ENCODE results near the gene DHX30. TPM values are rescaled to one million over a fixed set of nuclear protein-coding genes. Genes with fewer than 3 reads are reported as not detected.

Gene DHX30
- polyA plus RNA-seq, 1 of the 3 experiments (the other 2 are of a cell fraction) = 86.3 TPM

DNA sequence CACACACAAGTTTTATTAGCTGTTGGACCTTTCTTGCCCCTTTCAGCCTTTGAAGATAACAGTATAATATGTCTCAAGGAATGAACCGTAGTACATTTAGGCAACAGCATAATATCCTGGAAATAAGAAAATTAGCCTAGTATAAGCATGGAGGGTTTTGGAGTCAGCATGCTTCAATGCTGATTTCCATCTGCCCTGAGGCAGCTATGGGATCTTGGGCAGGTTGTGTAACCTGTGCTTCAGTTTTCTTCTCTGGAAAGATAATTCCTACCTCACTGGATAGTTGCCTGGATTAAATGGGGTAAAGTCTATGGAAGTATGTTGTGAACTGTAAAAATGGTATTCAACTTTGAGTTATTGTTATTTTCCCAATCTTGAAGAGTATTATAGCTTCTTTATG, 1.6 kb downstream of the DHX30 start:
- Histone ChIP-seq H3K9me2 (no peaks in the 10 kb centered on the region), H3K9me3 (no peaks in the 10 kb centered on the region), H3K4me3 (ENCODE audit: low read depth in 2 of 2, low read length in 1 of 2) (peak overlapping the region in 1 of 2 experiments; percentile 100; a peak in 1 of 4 replicates), H3K36me3 (replicated peaks in 1 of 2; ENCODE audit: control insufficient read depth in 1 of 2, insufficient read depth in 2 of 2, low read length in 1 of 2) (peaks cover 2 to 21% of the 10 kb centered on the region in 2 experiments), H3K79me2 (ENCODE audit: insufficient read depth) (peaks cover 36% of the 10 kb centered on the region), H2AFZ (ENCODE audit: low read depth) (no peak overlapping the region), H3K9ac (no peak overlapping the region), H3K4me1 (ENCODE audit: control insufficient read depth in 1 of 2, insufficient read depth in 2 of 2, low read depth in 1 of 2, low read length in 1 of 2) (peaks cover 0 to 4% of the 10 kb centered on the region in 2 experiments; a peak in 2 of 4 replicates), H3K27me3 (ENCODE audit: insufficient read depth) (no peaks in the 10 kb centered on the region), H4K20me1 (ENCODE audit: insufficient read depth) (no peaks in the 10 kb centered on the region), H3F3A (replicated peaks; ENCODE audit: insufficient read depth) (peaks cover 17% of the 10 kb centered on the region), H3K27ac (ENCODE audit: low read depth in 2 of 2, low read length in 1 of 2) (no peak overlapping the region), H3K4me2 (peak overlapping the region; percentile 99; the same call in 1 of the 2 replicates)
- CTCF ChIA-PET = interaction anchor here (1.5 to 2.0 kb wide), 3 partner anchors 20 to 291 kb away, joined by 6 to 14 read pairs (median 8); partner anchors contain the start of gene ELP6
- 94% methylated on average over 1 of the region's 1 CpG for WGBS (ENCODE audit: low lambda C conversion rate)
- POLR2A ChIA-PET = no interaction called here
- no peak for DNase-seq
- TF ChIP-seq, protein P1, sequence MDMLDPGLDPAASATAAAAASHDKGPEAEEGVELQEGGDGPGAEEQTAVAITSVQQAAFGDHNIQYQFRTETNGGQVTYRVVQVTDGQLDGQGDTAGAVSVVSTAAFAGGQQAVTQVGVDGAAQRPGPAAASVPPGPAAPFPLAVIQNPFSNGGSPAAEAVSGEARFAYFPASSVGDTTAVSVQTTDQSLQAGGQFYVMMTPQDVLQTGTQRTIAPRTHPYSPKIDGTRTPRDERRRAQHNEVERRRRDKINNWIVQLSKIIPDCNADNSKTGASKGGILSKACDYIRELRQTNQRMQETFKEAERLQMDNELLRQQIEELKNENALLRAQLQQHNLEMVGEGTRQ (IDR thresholded peaks at IDR 0.05; ENCODE audit: borderline replicate concordance, low read depth, low read length) = no peak
- TF ChIP-seq TCF12 (IDR thresholded peaks at IDR 0.05) (no peak), RXRA (IDR thresholded peaks at IDR 0.05; ENCODE audit: borderline replicate concordance, low read depth) (no peak), FOSL2 (IDR thresholded peaks at IDR 0.05; ENCODE audit: borderline replicate concordance, low read depth) (no peak), EZH2phosphoT487 (IDR thresholded peaks at IDR 0.05; ENCODE audit: borderline replicate concordance, low read depth) (no peak), TEAD4 (IDR thresholded peaks at IDR 0.05; ENCODE audit: borderline replicate concordance, insufficient read depth) (no peak), MEF2A (IDR thresholded peaks at IDR 0.05; ENCODE audit: borderline replicate concordance, low read depth) (no peak), FOXM1 (IDR thresholded peaks at IDR 0.05; ENCODE audit: low read depth) (no peak), NFIC (IDR thresholded peaks at IDR 0.05; ENCODE audit: borderline replicate concordance) (no peak), RCOR1 (IDR thresholded peaks at IDR 0.05; ENCODE audit: low read length) (no peak)
- TF ChIP-seq, protein P2, sequence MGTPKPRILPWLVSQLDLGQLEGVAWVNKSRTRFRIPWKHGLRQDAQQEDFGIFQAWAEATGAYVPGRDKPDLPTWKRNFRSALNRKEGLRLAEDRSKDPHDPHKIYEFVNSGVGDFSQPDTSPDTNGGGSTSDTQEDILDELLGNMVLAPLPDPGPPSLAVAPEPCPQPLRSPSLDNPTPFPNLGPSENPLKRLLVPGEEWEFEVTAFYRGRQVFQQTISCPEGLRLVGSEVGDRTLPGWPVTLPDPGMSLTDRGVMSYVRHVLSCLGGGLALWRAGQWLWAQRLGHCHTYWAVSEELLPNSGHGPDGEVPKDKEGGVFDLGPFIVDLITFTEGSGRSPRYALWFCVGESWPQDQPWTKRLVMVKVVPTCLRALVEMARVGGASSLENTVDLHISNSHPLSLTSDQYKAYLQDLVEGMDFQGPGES (IDR thresholded peaks at IDR 0.05; ENCODE audit: low read depth, low read length) = no peak
- TF ChIP-seq, protein P3, sequence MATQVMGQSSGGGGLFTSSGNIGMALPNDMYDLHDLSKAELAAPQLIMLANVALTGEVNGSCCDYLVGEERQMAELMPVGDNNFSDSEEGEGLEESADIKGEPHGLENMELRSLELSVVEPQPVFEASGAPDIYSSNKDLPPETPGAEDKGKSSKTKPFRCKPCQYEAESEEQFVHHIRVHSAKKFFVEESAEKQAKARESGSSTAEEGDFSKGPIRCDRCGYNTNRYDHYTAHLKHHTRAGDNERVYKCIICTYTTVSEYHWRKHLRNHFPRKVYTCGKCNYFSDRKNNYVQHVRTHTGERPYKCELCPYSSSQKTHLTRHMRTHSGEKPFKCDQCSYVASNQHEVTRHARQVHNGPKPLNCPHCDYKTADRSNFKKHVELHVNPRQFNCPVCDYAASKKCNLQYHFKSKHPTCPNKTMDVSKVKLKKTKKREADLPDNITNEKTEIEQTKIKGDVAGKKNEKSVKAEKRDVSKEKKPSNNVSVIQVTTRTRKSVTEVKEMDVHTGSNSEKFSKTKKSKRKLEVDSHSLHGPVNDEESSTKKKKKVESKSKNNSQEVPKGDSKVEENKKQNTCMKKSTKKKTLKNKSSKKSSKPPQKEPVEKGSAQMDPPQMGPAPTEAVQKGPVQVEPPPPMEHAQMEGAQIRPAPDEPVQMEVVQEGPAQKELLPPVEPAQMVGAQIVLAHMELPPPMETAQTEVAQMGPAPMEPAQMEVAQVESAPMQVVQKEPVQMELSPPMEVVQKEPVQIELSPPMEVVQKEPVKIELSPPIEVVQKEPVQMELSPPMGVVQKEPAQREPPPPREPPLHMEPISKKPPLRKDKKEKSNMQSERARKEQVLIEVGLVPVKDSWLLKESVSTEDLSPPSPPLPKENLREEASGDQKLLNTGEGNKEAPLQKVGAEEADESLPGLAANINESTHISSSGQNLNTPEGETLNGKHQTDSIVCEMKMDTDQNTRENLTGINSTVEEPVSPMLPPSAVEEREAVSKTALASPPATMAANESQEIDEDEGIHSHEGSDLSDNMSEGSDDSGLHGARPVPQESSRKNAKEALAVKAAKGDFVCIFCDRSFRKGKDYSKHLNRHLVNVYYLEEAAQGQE (IDR thresholded peaks at IDR 0.05; ENCODE audit: low read depth, low read length) = no peak
- TF ChIP-seq, protein P4, sequence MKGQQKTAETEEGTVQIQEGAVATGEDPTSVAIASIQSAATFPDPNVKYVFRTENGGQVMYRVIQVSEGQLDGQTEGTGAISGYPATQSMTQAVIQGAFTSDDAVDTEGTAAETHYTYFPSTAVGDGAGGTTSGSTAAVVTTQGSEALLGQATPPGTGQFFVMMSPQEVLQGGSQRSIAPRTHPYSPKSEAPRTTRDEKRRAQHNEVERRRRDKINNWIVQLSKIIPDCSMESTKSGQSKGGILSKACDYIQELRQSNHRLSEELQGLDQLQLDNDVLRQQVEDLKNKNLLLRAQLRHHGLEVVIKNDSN (IDR thresholded peaks at IDR 0.05; ENCODE audit: borderline replicate concordance, low read depth) = no peak
